Hepatocyte (in vitro differentiated cells): ENCODE results near the gene GRIK2.

ENCODE experiments used
- CTCF ChIP-seq: fragments of 200-600 bp; sonication (generic); IDR thresholded peaks from 2 replicates; pipeline ENCODE4 v1.5.1; 2016; ENCODE audit warnings: antibody characterized with exemption, mild to moderate bottlenecking; ENCODE audit not compliant: poor library complexity
- EZH2 ChIP-seq: fragments of 200-600 bp; sonication (generic); IDR thresholded peaks from 2 replicates; pipeline ENCODE4 v1.6.1; 2016; ENCODE audit warnings: antibody characterized with exemption, mild to moderate bottlenecking, borderline replicate concordance

- no peak for TF ChIP-seq CTCF
- TF ChIP-seq EZH2 = no peak
These were observed 645.9 kb downstream of the GRIK2 start for GRCh38 chr6:102039441-102039840.
